Astrocyte of the spinal cord (primary cell): ENCODE measurements around the gene ELOVL5.

Source experiments
- DNase-seq: peaks from one replicate; pipeline ENCODE4 v3.0.0; 2011; ENCODE audit warnings: low read depth, low spot score
- H3K4me3 ChIP-seq: 2 replicates; pipeline ENCODE4 v1.5.1; 2011; ENCODE audit warnings: low read depth, mild to moderate bottlenecking, low read length, moderate library complexity
- in situ Hi-C: cut with HindIII; loops from 2 replicates; pipeline ENCODE4 v1.10.0; 2017; ENCODE audit warnings: low sequenced_read_pairs
- TF ChIP-seq, protein P1 (sequence below): IDR thresholded peaks from 2 replicates; pipeline ENCODE4 v1.5.1; 2012; ENCODE audit warnings: low read depth, mild to moderate bottlenecking, low read length, inconsistent platforms

Gene ELOVL5

GRCh38 chr6:53340536-53340935 lies 8.2 kb downstream of the ELOVL5 start:
- in situ Hi-C loops: no loop called here
- DNase-seq: no peak
- TF ChIP-seq, protein P1, sequence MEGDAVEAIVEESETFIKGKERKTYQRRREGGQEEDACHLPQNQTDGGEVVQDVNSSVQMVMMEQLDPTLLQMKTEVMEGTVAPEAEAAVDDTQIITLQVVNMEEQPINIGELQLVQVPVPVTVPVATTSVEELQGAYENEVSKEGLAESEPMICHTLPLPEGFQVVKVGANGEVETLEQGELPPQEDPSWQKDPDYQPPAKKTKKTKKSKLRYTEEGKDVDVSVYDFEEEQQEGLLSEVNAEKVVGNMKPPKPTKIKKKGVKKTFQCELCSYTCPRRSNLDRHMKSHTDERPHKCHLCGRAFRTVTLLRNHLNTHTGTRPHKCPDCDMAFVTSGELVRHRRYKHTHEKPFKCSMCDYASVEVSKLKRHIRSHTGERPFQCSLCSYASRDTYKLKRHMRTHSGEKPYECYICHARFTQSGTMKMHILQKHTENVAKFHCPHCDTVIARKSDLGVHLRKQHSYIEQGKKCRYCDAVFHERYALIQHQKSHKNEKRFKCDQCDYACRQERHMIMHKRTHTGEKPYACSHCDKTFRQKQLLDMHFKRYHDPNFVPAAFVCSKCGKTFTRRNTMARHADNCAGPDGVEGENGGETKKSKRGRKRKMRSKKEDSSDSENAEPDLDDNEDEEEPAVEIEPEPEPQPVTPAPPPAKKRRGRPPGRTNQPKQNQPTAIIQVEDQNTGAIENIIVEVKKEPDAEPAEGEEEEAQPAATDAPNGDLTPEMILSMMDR: no peak
- no peak overlapping the region for H3K4me3 ChIP-seq

DNA sequence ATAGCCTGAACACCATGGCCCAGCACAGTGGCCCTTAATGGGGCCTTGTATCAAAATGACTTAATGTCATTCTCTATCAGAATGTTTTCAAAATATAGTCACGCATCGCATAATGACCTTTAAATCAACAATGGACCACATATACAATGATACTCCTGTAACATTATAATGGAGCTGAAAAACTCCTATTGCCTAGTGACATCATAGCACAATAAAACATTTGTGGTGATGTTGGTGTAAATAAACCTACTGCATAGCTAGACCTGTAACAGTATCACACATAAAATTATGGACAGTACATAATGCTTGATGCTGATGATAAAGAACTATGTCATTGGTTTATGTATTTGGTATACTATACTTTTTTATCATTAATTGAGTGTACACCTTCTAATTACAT lies 9.3 kb downstream of the ELOVL5 start:
- DNase-seq: no peak
- in situ Hi-C loops: no loop called here
- H3K4me3 ChIP-seq: no peak overlapping the region
- TF ChIP-seq, protein P1: no peak

DNA sequence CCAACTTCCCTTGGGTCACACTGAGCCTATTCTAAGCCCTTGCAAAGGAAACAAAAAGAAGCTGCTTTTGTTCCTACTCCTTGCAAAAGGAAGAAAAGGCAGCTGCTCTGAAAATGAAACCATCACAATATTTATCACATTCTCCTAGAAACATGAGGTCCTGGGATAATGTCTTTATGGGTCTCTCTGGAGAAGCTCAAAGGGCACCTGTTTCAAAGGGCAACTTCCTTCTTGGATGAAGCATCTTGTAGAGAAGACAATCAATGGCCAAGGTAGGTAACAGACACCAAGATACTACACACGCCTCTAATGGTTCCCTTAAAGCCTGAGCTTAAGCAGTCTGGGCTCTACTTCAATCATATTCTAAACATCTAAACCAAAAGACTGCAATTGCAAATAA lies 10.4 kb downstream of the ELOVL5 start:
- in situ Hi-C loops: no loop called here
- TF ChIP-seq, protein P1: no peak
- DNase-seq: no peak
- no peak overlapping the region for H3K4me3 ChIP-seq

- no peak for DNase-seq
- TF ChIP-seq, protein P1: no peak
- in situ Hi-C loops: no loop called here
- no peak overlapping the region for H3K4me3 ChIP-seq
Observed at GRCh38 chr6:53336070-53336469, 12.7 kb downstream of the ELOVL5 start.

- in situ Hi-C loops: no loop called here
- TF ChIP-seq, protein P1: no peak
- H3K4me3 ChIP-seq: no peak overlapping the region
- DNase-seq: no peak
Observed at GRCh38 chr6:53335224-53335994, 13.3 kb downstream of the ELOVL5 start.

DNA sequence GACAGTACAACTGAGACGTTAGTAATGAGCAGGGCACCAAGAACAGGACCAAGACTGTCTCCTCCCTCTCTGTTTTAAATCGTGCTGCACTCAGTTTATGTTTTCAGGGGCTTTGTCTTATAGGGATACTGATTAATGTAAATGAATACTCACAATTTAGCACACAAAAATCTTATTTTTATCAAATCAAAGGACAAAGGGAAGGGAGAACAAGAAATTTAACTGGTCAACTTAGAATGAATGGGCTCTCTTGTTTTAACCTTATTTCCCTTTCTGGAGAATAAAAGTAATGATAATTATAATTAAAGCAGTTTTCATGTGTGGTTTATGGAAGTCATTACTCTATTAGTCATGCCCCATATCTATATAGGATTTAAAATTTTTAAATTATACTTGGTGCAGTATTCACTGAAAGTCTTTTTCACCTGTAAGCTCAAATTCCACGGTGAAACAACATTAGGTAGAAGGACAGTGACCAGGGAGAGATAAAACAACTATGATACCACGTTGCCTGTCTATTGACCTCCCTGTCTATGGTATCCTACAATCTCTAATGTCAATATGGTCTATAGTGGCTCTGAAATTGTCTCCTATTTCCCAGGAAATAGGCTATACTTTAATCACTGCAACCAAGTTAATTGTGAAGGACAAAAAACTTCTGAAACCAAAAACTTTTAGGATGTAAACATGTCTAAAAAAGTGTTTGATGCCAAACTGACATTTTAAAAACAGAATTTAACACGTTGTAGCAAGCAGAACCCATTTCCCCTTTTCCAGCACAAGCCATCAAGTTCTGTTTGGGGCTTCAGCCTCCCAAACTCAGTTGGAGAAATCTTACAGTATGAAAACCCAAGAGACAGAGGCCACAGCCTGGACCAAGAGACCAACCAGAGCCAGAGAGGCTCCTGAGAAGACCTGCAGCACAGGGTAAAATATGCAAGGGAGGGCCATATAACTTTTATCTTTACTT lies 15.0 kb downstream of the ELOVL5 start:
- DNase-seq: no peak
- in situ Hi-C loops: no loop called here
- TF ChIP-seq, protein P1: no peak
- no peak overlapping the region for H3K4me3 ChIP-seq
